ENCODE data around the gene TNNT2.

- TF ChIP-seq CTCF (IDR thresholded peaks at IDR 0.05; ENCODE audit: insufficient read depth, low read depth, low read length) (no peak), EZH2 (IDR thresholded peaks at IDR 0.05; ENCODE audit: insufficient read depth, low read length) (no peak)
Measured at GRCh38 chr1:201396861-201397464, 19.5 kb upstream of the TNNT2 start.
